Spleen (tissue), 11 donors: ENCODE results near the gene MCC. TPM values are rescaled to one million over a fixed set of nuclear protein-coding genes. Genes with fewer than 3 reads are reported as not detected.

ENCODE experiments used
- DNase-seq: peaks from one replicate; pipeline ENCODE4 v3.0.0-alpha.2; 2020
- H3K27ac ChIP-seq, 8 donors: fragments of 200-600 bp; sonication (generic) in 7 of 8; 1 replicate in 4 of 8; 2 replicates in 4 of 8; pipeline versions ENCODE4 v1.5.0 to v1.8.0; 2016 to 2021; ENCODE audit warnings: inconsistent platforms in 4 of 8, mild to moderate bottlenecking in 4 of 8, moderate library complexity in 1 of 8
- H3K27me3 ChIP-seq, 7 donors: fragments of 200-600 bp; sonication (generic) in 6 of 7; replicated peaks in 1 of 7; 1 replicate in 4 of 7; 2 replicates in 3 of 7; pipeline versions ENCODE4 v1.5.0 to v1.8.0; 2016 to 2021; ENCODE audit warnings: inconsistent platforms in 3 of 7, mild to moderate bottlenecking in 1 of 7
- H3K36me3 ChIP-seq, 6 donors: fragments of 200-600 bp; sonication (generic) in 5 of 6; 1 replicate in 4 of 6; 2 replicates in 2 of 6; pipeline versions ENCODE4 v1.5.0 to v1.8.0; 2016 to 2021; ENCODE audit warnings: inconsistent platforms in 2 of 6
- H3K4me1 ChIP-seq, 6 donors: fragments of 200-600 bp; sonication (generic) in 5 of 6; 1 replicate in 3 of 6; 2 replicates in 3 of 6; pipeline versions ENCODE4 v1.5.0 to v1.8.0; 2016 to 2021; ENCODE audit warnings: inconsistent platforms in 3 of 6
- H3K4me3 ChIP-seq, 8 donors: fragments of 200-600 bp; sonication (generic) in 7 of 8; 1 replicate in 4 of 8; 2 replicates in 4 of 8; pipeline versions ENCODE4 v1.5.0 to v1.8.0; 2016 to 2021; ENCODE audit warnings: inconsistent platforms in 4 of 8, mild to moderate bottlenecking in 4 of 8, moderate library complexity in 2 of 8
- H3K9me3 ChIP-seq, 8 donors: fragments of 200-600 bp; sonication (generic) in 7 of 8; 1 replicate in 4 of 8; 2 replicates in 4 of 8; pipeline versions ENCODE4 v1.5.0 to v1.8.0; 2016 to 2021; ENCODE audit warnings: inconsistent platforms in 4 of 8
- CTCF ChIP-seq, 11 experiments: fragments of 200-600 bp in 7 of 11; fragments of 450-650 bp in 4 of 11; sonication (generic) in 4 of 11; IDR thresholded peaks in 8 of 11; conservative IDR thresholded peaks in 3 of 11; 1 replicate in 7 of 11; 2 replicates in 4 of 11; pipeline versions ENCODE4 v1.4.0 to v1.8.0; 2016 to 2021; ENCODE audit warnings: antibody characterized with exemption in 11 of 11, inconsistent platforms in 4 of 11, mild to moderate bottlenecking in 1 of 11
- POLR2A ChIP-seq, 3 donors: fragments of 450-650 bp; IDR thresholded peaks; one replicate each; pipeline ENCODE4 v1.5.1; 2017; ENCODE audit warnings: antibody characterized with exemption in 3 of 3, mild to moderate bottlenecking in 1 of 3
- POLR2AphosphoS5 ChIP-seq, 3 donors: sonication (generic); formaldehyde crosslinking; IDR thresholded peaks; one replicate each; pipeline ENCODE4 v1.5.1; 2017; ENCODE audit warnings: antibody characterized with exemption in 3 of 3
- WGBS, 5 donors: extraction: QIAGEN DNeasy Blood & Tissue Kit in 3 of 5; methylation state at CpG; one replicate each; pipeline versions ENCODE4 v1.1.5 to v1.1.7; 2013 to 2018; 5-methylcytosine and 5-hydroxymethylcytosine counted together
- intact Hi-C: fragments of 100-400 bp; cut with DNase I; formaldehyde crosslinking; loops from one replicate; pipeline ENCODE4 v1.15.0; 2023; ENCODE audit warnings: low total_unique reads
- polyA plus RNA-seq, 3 donors: library from polyadenylated mRNA; stranded (reverse); fragments of 200-250 nt; gene quantifications; one replicate each; pipeline ENCODE4 v1.2.1, GENCODE V29; 2013
- total RNA-seq, 7 donors: library from RNA; depleted of rRNA in 3 of 7; stranded (reverse); fragments of >200 nt in 3 of 7; fragmentation: NEBNext Ultra II Directional in 4 of 7; extraction: Animal tissue kit (Norgen Biotek cat#: 25700) in 4 of 7; gene quantifications; one replicate each; pipeline versions ENCODE4 v1.1.0 to v1.2.1, GENCODE V29; 2016 to 2021
- donor health status: healthy with polysubstance abuse.
- donor health status: DM: no; HTN: no; CAD: no; lungs with moderate emphysema.
- donor health status: DM: no; HTN: no; CAD: no.
- donor health status: Bipolar disorder and iron deficiency.
- donor health status: healthy.
- donor health status: DM: no; HTN: no; CAD: no.
- donor health status: DM: yes; HTN: yes; CAD: no.

The MCC gene
- total and polyA plus RNA-seq, 10 donors = 1.3 to 32.8 (median 15.8) TPM

GRCh38 chr5:113133211-113133975, 354.9 kb downstream of the MCC start:
- WGBS, 5 donors = 93 to 99% (median 96%) methylated on average over 3 of the region's 3 CpGs
- Histone ChIP-seq H3K27ac (no peak overlapping the region), H3K4me3 (no peak overlapping the region), H3K27me3 (no peaks in the 10 kb centered on the region), H3K4me1 (no peaks in the 10 kb centered on the region), H3K9me3 (no peaks in the 10 kb centered on the region), H3K36me3 (no peaks in the 10 kb centered on the region)
- DNase-seq = no peak
- no peak for TF ChIP-seq POLR2A (IDR thresholded peaks at IDR 0.05)
- no peak for TF ChIP-seq CTCF (IDR thresholded peaks at IDR 0.05 in 8 of 11, conservative IDR thresholded peaks at IDR 0.05 in 3 of 11)
- TF ChIP-seq POLR2AphosphoS5 (IDR thresholded peaks at IDR 0.05) = no peak
- intact Hi-C loops = no loop called here

- Histone ChIP-seq H3K9me3 (no peaks in the 10 kb centered on the region), H3K4me3 (no peak overlapping the region), H3K4me1 (no peaks in the 10 kb centered on the region), H3K27me3 (no peaks in the 10 kb centered on the region), H3K27ac (no peak overlapping the region), H3K36me3 (no peaks in the 10 kb centered on the region)
- DNase-seq = no peak
- no peak for TF ChIP-seq CTCF (IDR thresholded peaks at IDR 0.05 in 8 of 11, conservative IDR thresholded peaks at IDR 0.05 in 3 of 11)
- no peak for TF ChIP-seq POLR2AphosphoS5 (IDR thresholded peaks at IDR 0.05)
- no peak for TF ChIP-seq POLR2A (IDR thresholded peaks at IDR 0.05)
- intact Hi-C loops = no loop called here
Measured at GRCh38 chr5:113132564-113132963, 355.7 kb downstream of the MCC start.

GRCh38 chr5:113128641-113129330, 359.5 kb downstream of the MCC start:
- no peaks in the 10 kb centered on the region for H3K36me3 ChIP-seq
- TF ChIP-seq POLR2AphosphoS5 (IDR thresholded peaks at IDR 0.05) (no peak), CTCF (IDR thresholded peaks at IDR 0.05 in 8 of 11, conservative IDR thresholded peaks at IDR 0.05 in 3 of 11) (no peak), POLR2A (IDR thresholded peaks at IDR 0.05) (no peak)
- WGBS, 5 donors = 43 to 97% (median 47%) methylated on average over 2 of the region's 2 CpGs
- DNase-seq = no peak
- peaks cover 0 to 7% (median 0%) of the 10 kb centered on the region in 8 donors for H3K9me3 ChIP-seq
- H3K27me3 ChIP-seq = no peaks in the 10 kb centered on the region
- intact Hi-C loops = no loop called here
- H3K27ac ChIP-seq = no peak overlapping the region
- no peaks in the 10 kb centered on the region for H3K4me1 ChIP-seq
- no peak overlapping the region for H3K4me3 ChIP-seq

GRCh38 chr5:113128082-113128481, 360.2 kb downstream of the MCC start:
- 83 to 95% (median 85%) methylated on average over 1 of the region's 1 CpG for WGBS, 5 donors
- no peak for TF ChIP-seq POLR2A (IDR thresholded peaks at IDR 0.05)
- no peak for TF ChIP-seq POLR2AphosphoS5 (IDR thresholded peaks at IDR 0.05)
- no peak for TF ChIP-seq CTCF (IDR thresholded peaks at IDR 0.05 in 8 of 11, conservative IDR thresholded peaks at IDR 0.05 in 3 of 11)
- intact Hi-C loops = no loop called here
- DNase-seq = no peak
- Histone ChIP-seq H3K9me3 (peaks cover 0 to 7% (median 0%) of the 10 kb centered on the region in 8 donors), H3K27me3 (no peaks in the 10 kb centered on the region), H3K4me1 (no peaks in the 10 kb centered on the region), H3K4me3 (no peak overlapping the region), H3K27ac (no peak overlapping the region), H3K36me3 (no peaks in the 10 kb centered on the region)
